Measurements from ENCODE around the gene NUP205. TPM values are rescaled to one million over a fixed set of nuclear protein-coding genes. Genes with fewer than 3 reads are reported as not detected.

NUP205 gene
- total and polyA plus RNA-seq, 9 donors: 19.5 to 51.5 (median 38.7) TPM

DNA sequence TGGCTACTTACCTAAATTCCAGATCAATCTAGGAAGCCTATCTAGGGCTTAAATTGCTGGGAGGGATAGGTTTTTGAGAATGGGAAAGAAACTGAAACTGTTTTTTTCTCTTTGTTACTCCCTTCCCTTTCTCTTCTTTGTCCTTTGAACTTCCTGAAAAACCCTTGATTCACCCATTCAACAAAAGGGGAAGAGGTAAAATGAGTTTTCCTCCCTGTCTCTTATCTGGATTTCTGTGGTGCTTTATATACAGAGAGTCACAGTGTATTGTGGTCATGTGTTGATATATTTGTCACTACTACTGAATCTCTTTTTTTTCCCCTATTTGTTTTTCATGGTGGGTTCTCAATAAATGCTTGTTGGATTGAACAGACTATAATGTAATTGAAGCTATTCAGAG, 19.8 kb upstream of the NUP205 start:
- no peak overlapping the region for H3K4me3 ChIP-seq
- no peak overlapping the region for H3K27ac ChIP-seq
- no peak for DNase-seq
- no peaks in the 10 kb centered on the region for H3K36me3 ChIP-seq
- no peaks in the 10 kb centered on the region for H3K4me1 ChIP-seq (ENCODE audit: insufficient read depth)
- H3K9me3 ChIP-seq: no peaks in the 10 kb centered on the region
- intact Hi-C loops (cut with DNase I): no loop called here
- H3K27me3 ChIP-seq: no peaks in the 10 kb centered on the region
- no peak for TF ChIP-seq POLR2A (IDR thresholded peaks at IDR 0.05)

- TF ChIP-seq EP300 (IDR thresholded peaks at IDR 0.05) (no peak), POLR2A (IDR thresholded peaks at IDR 0.05) (no peak), CTCF (IDR thresholded peaks at IDR 0.05) (no peak)
- Histone ChIP-seq H3K4me1 (ENCODE audit: insufficient read depth) (no peaks in the 10 kb centered on the region), H3K36me3 (no peaks in the 10 kb centered on the region), H3K27me3 (no peaks in the 10 kb centered on the region), H3K9me3 (no peaks in the 10 kb centered on the region), H3K4me3 (no peak overlapping the region), H3K27ac (no peak overlapping the region)
- intact Hi-C loops (cut with DNase I): no loop called here
- no peak for DNase-seq
- WGBS, 3 donors: 9 to 12% (median 10%) methylated on average over 3 of the region's 3 CpGs
These were observed 19.3 kb upstream of the NUP205 start for GRCh38 chr7:135538376-135538775.

- DNase-seq: no peak
- intact Hi-C loops (cut with DNase I): no loop called here
- Histone ChIP-seq H3K36me3 (no peaks in the 10 kb centered on the region), H3K4me3 (no peak overlapping the region), H3K9me3 (no peaks in the 10 kb centered on the region), H3K27ac (no peak overlapping the region), H3K4me1 (ENCODE audit: insufficient read depth) (no peaks in the 10 kb centered on the region), H3K27me3 (no peaks in the 10 kb centered on the region)
- TF ChIP-seq CTCF (IDR thresholded peaks at IDR 0.05): no peak
- 91 to 94% (median 94%) methylated on average over 2 of the region's 2 CpGs for WGBS, 3 donors
These were observed 18.1 kb upstream of the NUP205 start for GRCh38 chr7:135539629-135540028.

GRCh38 chr7:135541029-135541428, 16.7 kb upstream of the NUP205 start:
- no peak for TF ChIP-seq EP300 (IDR thresholded peaks at IDR 0.05)
- TF ChIP-seq CTCF (IDR thresholded peaks at IDR 0.05): no peak
- TF ChIP-seq POLR2A (IDR thresholded peaks at IDR 0.05): no peak
- intact Hi-C loops (cut with DNase I): no loop called here
- H3K9me3 ChIP-seq: no peaks in the 10 kb centered on the region
- no peaks in the 10 kb centered on the region for H3K36me3 ChIP-seq
- H3K27me3 ChIP-seq: no peaks in the 10 kb centered on the region
- H3K4me3 ChIP-seq: no peak overlapping the region
- no peaks in the 10 kb centered on the region for H3K4me1 ChIP-seq (ENCODE audit: insufficient read depth)
- no peak overlapping the region for H3K27ac ChIP-seq
- DNase-seq: no peak
- 95 to 97% (median 96%) methylated on average over 6 of the region's 6 CpGs for WGBS, 3 donors

- H3K27ac ChIP-seq: no peak overlapping the region
- H3K36me3 ChIP-seq: no peaks in the 10 kb centered on the region
- TF ChIP-seq EP300 (IDR thresholded peaks at IDR 0.05) (no peak), CTCF (IDR thresholded peaks at IDR 0.05) (no peak), POLR2A (IDR thresholded peaks at IDR 0.05) (no peak)
- H3K27me3 ChIP-seq: no peaks in the 10 kb centered on the region
- no peaks in the 10 kb centered on the region for H3K4me1 ChIP-seq (ENCODE audit: insufficient read depth)
- H3K4me3 ChIP-seq: no peak overlapping the region
- intact Hi-C loops (cut with DNase I): no loop called here
- no peak for DNase-seq
- WGBS, 3 donors: 57 to 63% (median 61%) methylated on average over 7 of the region's 7 CpGs
- no peaks in the 10 kb centered on the region for H3K9me3 ChIP-seq
These were observed 7.5 kb upstream of the NUP205 start for GRCh38 chr7:135550196-135550595.
